ENCODE measurements around the gene KCNB1.

GRCh38 chr20:49344140-49344539 lies 138.3 kb downstream of the KCNB1 start:
- TF ChIP-seq SP1 (IDR thresholded peaks at IDR 0.05) (no peak), ZBTB33 (IDR thresholded peaks at IDR 0.05) (no peak), REST (IDR thresholded peaks at IDR 0.05) (no peak)
